Inferior parietal cortex (tissue), 1 donor: ENCODE measurements around the gene GALNT14.

Experiments used
- DNase-seq: peaks from one replicate; pipeline ENCODE4 v3.0.0-alpha.2; 2016; ENCODE audit errors: extremely low spot score

The GALNT14 gene

DNA sequence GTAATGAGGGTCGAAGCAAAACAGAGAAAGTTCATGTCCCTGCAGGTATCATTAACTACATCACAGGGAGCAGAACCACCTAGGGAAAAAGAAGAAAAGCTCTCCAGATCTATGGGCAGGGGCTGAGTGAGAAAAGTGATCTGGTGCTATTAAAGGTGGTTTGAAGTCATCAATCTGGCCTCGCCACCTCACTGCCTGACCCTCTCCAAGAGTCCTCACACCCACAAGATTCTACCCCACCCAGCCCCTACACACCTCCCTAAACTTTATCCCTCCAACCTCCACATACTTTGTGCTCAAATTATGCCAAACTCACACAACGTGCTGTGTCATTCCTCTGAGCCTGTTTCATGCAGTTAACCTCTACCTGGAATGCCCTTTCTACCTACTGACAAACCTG, 2.2 kb downstream of the GALNT14 start:
- DNase-seq, result no peak

DNA sequence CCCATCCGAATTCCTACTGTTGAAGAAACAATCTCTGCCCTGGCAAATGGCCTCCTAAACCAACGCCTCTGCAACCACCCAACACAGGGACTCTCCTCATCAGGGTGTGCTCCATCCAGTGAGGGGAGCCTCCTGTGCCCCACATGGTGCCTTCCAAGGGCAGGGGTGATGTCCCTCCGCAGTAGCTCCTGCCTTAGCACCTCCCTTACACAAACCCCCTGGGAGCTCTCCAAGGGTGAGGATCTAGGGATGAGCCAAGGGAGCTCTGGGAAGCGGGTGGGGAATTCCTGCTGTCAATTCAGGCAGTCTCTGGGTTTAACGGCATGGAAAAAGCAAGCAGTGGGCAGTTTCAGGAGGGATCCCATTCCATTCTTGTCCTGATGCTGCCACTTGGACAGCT, 3.8 kb downstream of the GALNT14 start:
- no peak for DNase-seq

DNA sequence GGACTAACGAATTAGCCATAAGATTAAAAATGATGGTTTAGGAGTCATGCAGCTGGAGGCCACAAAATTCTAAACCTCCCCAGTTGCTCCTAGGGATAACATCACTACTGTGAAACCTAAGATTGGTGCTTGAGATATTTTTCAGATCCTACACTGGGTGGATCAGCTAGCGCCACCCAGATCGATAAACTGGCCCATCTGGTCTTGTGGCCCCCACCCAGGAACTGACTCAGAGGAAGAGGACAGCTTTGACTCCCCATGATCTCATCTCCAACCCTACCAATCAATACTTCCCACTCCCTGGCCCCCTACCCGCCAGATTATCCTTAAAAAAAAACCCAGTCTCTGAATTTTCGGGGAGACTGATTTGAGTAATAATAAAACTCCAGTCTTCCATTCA, 5.5 kb downstream of the GALNT14 start:
- DNase-seq, result no peak

DNA sequence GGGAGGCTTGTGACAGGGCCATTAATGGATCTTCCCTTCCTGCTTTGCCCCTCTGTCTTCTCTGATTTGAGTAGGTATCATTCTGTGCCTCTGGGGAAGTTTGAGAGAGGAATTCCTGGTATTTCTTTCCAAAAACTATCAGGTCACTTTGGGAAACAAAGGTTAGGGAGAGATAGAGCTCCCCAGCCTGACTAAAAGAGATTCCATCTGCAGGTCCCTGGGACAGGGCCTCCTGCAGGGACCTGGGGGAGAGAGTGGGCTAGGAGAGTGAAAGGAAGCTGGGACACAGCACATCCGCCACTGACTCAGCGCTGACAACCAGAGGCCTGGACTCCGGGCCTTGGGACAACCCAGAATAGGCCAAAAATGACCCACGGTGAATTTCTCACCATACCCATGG, 6.4 kb downstream of the GALNT14 start:
- DNase-seq, result no peak

DNA sequence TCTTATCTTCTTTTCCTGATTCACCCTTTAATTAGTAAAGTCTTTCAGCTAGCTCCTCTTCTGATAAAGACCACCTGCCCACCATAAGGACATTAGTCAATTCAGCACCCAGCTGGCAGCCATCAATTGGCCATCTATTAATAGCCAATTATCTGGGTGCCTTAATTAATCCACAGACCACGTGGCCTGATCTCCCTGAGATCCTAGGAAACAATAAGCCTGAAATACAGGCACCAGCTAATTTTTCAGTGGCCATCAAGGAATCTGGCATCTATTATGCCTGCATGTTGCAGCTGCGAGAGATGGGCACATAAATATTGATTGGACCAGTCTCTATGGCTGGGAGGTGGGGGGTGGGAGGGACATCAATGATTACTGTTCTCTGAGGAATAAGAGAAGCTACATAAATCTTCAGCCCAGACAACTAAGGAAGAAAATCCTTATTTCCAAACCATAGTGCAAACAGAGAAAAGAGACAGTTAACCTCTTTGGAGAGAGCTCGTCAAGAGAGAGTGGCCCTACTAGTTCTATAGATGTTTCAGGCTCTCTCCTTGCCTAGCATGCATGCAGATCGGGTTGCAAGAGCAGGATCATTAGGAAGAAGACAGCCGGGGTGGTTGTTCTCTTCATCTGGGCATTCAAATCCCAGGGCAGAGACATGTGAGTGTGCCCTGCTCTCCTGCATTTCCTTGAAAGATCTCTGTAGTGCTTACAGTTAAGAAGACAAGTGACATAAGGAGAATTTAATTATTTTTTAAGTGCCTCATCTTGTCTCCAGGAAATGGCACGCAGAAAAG, 8.7 kb downstream of the GALNT14 start:
- DNase-seq, result no peak

DNA sequence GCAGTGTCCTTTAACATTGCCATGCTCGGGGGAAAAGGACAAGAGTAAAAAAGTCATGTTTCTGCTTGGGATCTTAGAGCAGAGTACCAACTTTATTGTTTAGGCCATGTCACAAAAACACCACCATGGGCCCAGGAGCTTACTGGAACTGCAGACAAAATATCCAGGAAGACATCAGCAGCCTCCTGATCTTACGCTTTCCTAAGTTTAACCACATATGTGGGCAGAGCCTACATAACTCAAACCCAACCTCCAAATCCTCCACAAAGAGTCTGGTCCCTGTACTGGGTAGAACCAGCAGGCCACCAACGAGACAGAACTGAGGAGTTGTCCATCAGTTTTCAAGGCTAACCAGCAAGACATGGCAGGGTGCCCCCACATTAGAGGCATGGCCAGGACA, 10.3 kb downstream of the GALNT14 start:
- no peak for DNase-seq

DNA sequence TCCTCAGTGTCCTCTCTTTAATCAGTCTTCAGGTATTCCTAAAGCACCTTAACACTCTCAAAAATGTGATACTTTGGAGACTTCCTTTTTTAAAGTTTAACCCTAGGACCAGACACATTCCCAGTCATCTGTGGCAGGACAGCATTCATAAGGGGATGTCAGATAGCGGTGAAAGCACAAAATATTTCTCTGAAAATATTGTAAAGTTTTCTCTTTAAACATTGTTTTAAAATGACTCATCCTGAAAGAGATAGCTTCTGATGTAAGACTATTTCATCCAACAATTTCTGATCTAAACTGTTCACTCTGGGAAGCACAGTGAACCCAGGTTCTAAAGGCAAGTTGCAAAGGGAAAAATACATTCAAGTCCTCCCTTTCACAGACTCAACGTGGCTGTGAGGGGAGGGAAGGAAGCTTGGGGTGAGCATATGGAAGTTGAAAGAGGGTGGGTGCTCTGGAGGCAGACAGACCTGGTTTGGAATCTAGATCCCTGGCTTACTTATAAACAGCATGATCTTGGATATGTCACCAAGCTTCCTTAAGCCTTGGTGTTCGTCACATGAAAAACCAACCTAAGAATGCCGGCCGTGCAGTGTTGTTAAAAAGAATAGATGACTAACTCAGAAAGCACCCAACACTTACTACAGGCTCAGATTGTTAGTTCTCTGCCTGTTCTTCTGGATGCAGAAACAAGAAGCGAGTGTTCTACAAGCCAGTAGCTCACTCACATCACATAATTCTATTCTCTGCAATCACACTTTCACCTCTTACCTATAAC, 12.1 kb downstream of the GALNT14 start:
- DNase-seq, result no peak

DNA sequence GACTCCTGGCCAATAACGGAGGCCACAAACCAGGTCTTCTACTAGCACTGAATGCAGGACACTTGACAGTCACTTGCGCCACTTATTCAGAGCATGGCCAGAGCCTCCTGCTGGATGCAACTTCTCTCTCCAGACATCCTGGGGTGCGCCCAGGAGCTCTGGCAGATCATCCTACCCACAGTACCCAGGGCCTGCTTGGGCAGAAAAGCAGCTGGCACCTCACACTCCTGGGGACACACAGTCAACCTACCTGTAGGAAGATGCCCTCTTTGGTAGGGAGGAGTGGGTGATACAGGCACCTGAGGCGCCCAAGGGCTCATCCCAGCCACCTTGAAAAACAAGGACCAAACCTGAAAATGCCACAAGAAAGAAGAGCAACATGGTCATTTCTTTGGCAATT, 13.3 kb downstream of the GALNT14 start:
- DNase-seq, result no peak

GRCh38 chr2:31122133-31122532, 16.1 kb downstream of the GALNT14 start:
- DNase-seq, result no peak

DNA sequence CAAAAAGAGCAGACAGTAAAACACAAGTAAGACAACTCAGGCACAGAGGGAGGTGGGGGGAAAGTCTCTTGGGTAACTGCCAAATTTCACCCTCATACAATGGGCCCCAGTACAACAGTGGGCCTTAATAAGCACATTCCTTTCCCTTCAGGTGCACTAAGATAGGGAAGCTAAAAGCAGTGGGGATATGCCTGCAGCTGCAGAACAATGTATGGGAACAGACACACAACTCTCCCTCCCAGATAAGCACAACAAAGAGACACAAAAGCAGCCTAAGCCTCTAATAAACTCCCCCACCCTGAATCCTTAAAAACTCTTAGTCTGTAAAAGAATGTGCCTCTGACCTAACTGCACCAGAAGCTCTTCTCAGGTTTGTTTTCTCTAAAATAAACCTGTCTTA, 24.5 kb downstream of the GALNT14 start:
- no peak for DNase-seq

GRCh38 chr2:31112544-31112943, 25.7 kb downstream of the GALNT14 start:
- no peak for DNase-seq

DNA sequence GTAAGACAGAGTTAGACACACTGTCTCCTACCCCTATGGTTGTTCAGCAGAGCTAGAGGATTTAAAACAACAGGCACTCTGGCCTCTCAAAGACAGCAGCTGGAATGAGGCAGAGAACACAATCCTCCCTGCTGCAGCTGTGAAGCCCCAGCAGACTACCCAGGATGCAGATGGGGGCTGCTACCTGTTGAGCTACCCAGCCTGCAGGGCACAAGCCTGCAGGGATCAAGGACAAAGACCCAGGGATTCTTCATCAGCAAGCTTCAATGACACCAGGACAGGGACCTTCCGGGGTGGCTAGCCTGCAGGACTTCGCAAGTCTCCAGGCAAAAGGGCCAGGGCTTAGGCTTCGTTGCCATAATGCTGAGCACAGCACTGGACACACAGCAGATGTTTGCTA, 27.2 kb downstream of the GALNT14 start:
- no peak for DNase-seq

DNA sequence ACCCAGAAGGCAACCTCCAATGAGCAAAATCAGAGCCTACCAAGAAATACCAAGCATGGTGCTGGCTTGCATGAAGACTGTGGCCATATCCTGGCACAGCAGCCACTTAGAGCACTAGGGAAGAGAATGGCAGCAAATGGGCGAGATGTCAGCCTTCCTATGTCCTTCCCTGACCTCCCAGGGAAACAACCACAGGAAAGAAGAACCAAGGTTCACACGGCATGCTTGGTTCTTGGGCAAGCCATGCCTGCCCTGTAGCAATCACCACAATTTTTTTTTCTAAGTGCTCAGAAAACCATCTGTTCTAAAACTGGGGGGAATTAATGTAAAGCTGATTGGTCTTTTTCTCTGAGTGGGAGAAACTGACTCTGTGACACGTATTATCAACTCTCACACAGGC, 27.8 kb downstream of the GALNT14 start:
- DNase-seq, result no peak

- no peak for DNase-seq
Observed at GRCh38 chr2:31109633-31110192, 28.5 kb downstream of the GALNT14 start.

GRCh38 chr2:31108561-31109286, 29.5 kb downstream of the GALNT14 start:
- no peak for DNase-seq

- DNase-seq, result peak; percentile 27
Observed at GRCh38 chr2:31107591-31108300, 30.5 kb downstream of the GALNT14 start.

GRCh38 chr2:31101701-31102100, 36.5 kb downstream of the GALNT14 start:
- no peak for DNase-seq

GRCh38 chr2:31097962-31098613, 40.2 kb downstream of the GALNT14 start:
- no peak for DNase-seq

- no peak for DNase-seq
Observed at GRCh38 chr2:31090188-31090587, 48.1 kb downstream of the GALNT14 start.

GRCh38 chr2:31089645-31090044, 48.6 kb downstream of the GALNT14 start:
- no peak for DNase-seq
